K562 (cell line): ENCODE data around the gene MTFMT. TPM values are rescaled to one million over a fixed set of nuclear protein-coding genes. Genes with fewer than 3 reads are reported as not detected.

Source experiments
- ATAC-seq: fragments of 200-7000 bp; cut with Tn5 transposase; 3 replicates; pipeline ENCODE4 v1.9.1; 2020; ENCODE audit warnings: moderate library complexity
- BruUV-seq: library from RNA; stranded (reverse); fragments of 400-500 nt; replicated peaks from 2 replicates; lab custom pipeline; 2021; lab: Mats Ljungman, UMichigan
- CTCF ChIA-PET: fragments of 300-600 bp; formaldehyde crosslinking; extraction: SDS; loops from one replicate; lab custom pipeline; 2021; ENCODE audit warnings: low intra/inter-chr PET ratio; lab: Yijun Ruan, JAX
- POLR2A ChIA-PET: fragments of 300-600, 350-650 bp; sonication (Branson Sonifier 250); formaldehyde crosslinking; extraction: SDS; loops from one replicate; lab custom pipeline; 2021; ENCODE audit warnings: antibody characterized with exemption, inconsistent platforms; lab: Yijun Ruan, JAX
- DNase-seq, 4 experiments: peaks; one replicate each; pipeline versions ENCODE4 v3.0.0 to v3.0.0-alpha.2; 2011 to 2018; ENCODE audit warnings: low spot score in 3 of 4, mixed read lengths in 3 of 4; ENCODE audit errors: extremely low read depth in 1 of 4
- FAIRE-seq: peaks from 2 replicates; lab custom pipeline; 2011; peaks lifted over from hg19 to GRCh38; lab: Jason Lieb, UNC
- H2AFZ ChIP-seq: 2 replicates; pipeline ENCODE4 v1.6.0; 2011; ENCODE audit warnings: low read depth, low read length, control low read depth, inconsistent platforms
- H3K27ac ChIP-seq: fragments of 200-600 bp; 3 replicates; pipeline ENCODE4 v1.8.0; 2011; ENCODE audit warnings: low read depth, mild to moderate bottlenecking, control low read depth, inconsistent platforms, low read length, moderate library complexity, mixed read lengths; ENCODE audit errors: extremely low read depth
- H3K27me3 ChIP-seq, 2 experiments: fragments of 300-600 bp in 1 of 2; 2 replicates in 1 of 2; 3 replicates in 1 of 2; pipeline versions ENCODE4 v1.6.0 to v1.8.0; 2011; ENCODE audit warnings: inconsistent platforms in 2 of 2, low read length in 2 of 2, mild to moderate bottlenecking in 1 of 2, mixed read lengths in 1 of 2, moderate library complexity in 1 of 2; ENCODE audit not compliant: control insufficient read depth in 2 of 2, insufficient read depth in 2 of 2
- H3K36me3 ChIP-seq: fragments of 300-600 bp; 3 replicates; pipeline ENCODE4 v1.8.0; 2011; ENCODE audit warnings: mild to moderate bottlenecking, low read length, inconsistent platforms; ENCODE audit not compliant: control insufficient read depth, insufficient read depth
- H3K4me1 ChIP-seq, 2 experiments: fragments of 200-600 bp in 1 of 2; replicated peaks in 1 of 2; 2 replicates in 1 of 2; 3 replicates in 1 of 2; pipeline versions ENCODE4 v1.5.1 to v1.8.0; 2011; ENCODE audit warnings: inconsistent platforms in 2 of 2, low read length in 2 of 2, mild to moderate bottlenecking in 1 of 2, mixed read lengths in 1 of 2, moderate library complexity in 1 of 2; ENCODE audit not compliant: control insufficient read depth in 2 of 2, insufficient read depth in 2 of 2
- H3K4me2 ChIP-seq: 2 replicates; pipeline ENCODE4 v1.6.1; 2011; ENCODE audit warnings: low read length, control low read depth, inconsistent platforms, mixed read lengths; ENCODE audit not compliant: insufficient read depth
- H3K4me3 ChIP-seq: fragments of 200-600 bp; sonication (generic), shearing (Covaris generic); 2 replicates; pipeline ENCODE4 v1.5.1; 2016; ENCODE audit warnings: control low read depth, inconsistent platforms
- H3K79me2 ChIP-seq: fragments of 200-600 bp; 3 replicates; pipeline ENCODE4 v1.8.0; 2011; ENCODE audit warnings: low read length, inconsistent platforms; ENCODE audit not compliant: control insufficient read depth, insufficient read depth
- H3K9ac ChIP-seq, 2 experiments: 2 replicates each; pipeline versions ENCODE4 v1.6.0 to v1.6.1; 2011; ENCODE audit warnings: low read depth in 2 of 2, low read length in 2 of 2, control low read depth in 1 of 2, inconsistent platforms in 1 of 2, mild to moderate bottlenecking in 1 of 2, mixed read lengths in 1 of 2; ENCODE audit not compliant: insufficient read depth in 1 of 2
- H3K9me1 ChIP-seq: one replicate; pipeline ENCODE4 v1.6.0; 2011; ENCODE audit warnings: inconsistent platforms, mild to moderate bottlenecking, low read length, moderate library complexity; ENCODE audit not compliant: control insufficient read depth, insufficient read depth
- H3K9me3 ChIP-seq: replicated peaks from 2 replicates; pipeline ENCODE4 v1.5.1; 2011; ENCODE audit warnings: low read depth, low read length, inconsistent platforms; ENCODE audit not compliant: control insufficient read depth, insufficient read depth
- H4K20me1 ChIP-seq: replicated peaks from 2 replicates; pipeline ENCODE4 v1.6.1; 2011; ENCODE audit warnings: low read length, inconsistent platforms, mixed read lengths; ENCODE audit not compliant: control insufficient read depth, insufficient read depth
- CBFB ChIP-seq: sonication (generic); formaldehyde crosslinking; IDR thresholded peaks from 2 replicates; pipeline ENCODE4 v1.4.0; 2020; ENCODE audit warnings: mild to moderate bottlenecking, missing genetic modification reagents
- FOXA3 ChIP-seq, 2 experiments: fragments of 450-650 bp in 1 of 2; sonication (generic) in 1 of 2; formaldehyde crosslinking; IDR thresholded peaks in 1 of 2; conservative IDR thresholded peaks in 1 of 2; 2 replicates each; pipeline versions ENCODE4 v1.4.0 to v1.8.0; 2020 to 2022; ENCODE audit warnings: mild to moderate bottlenecking in 2 of 2, missing genetic modification reagents in 1 of 2
- GATAD2A ChIP-seq: fragments of 450-650 bp; IDR thresholded peaks from 2 replicates; pipeline ENCODE4 v1.6.1; 2017
- GTF2A2 ChIP-seq: IDR thresholded peaks from 2 replicates; pipeline ENCODE4 v1.6.1; 2016; ENCODE audit warnings: mild to moderate bottlenecking, missing genetic modification characterization, missing compliant biosample characterization
- LARP7 ChIP-seq: fragments of 450-650 bp; IDR thresholded peaks from 2 replicates; pipeline ENCODE4 v1.6.1; 2016
- PCBP2 ChIP-seq: fragments of 200-400 bp; formaldehyde crosslinking; IDR thresholded peaks from 2 replicates; pipeline ENCODE4 v1.6.1; 2018; ENCODE audit warnings: low read length, low read depth, mild to moderate bottlenecking, moderate library complexity; ENCODE audit not compliant: poor library complexity, severe bottlenecking
- RUNX1 ChIP-seq: sonication (generic); IDR thresholded peaks from 2 replicates; pipeline ENCODE4 v1.6.1; 2016; ENCODE audit warnings: antibody characterized with exemption, low read depth
- SMAD1 ChIP-seq: fragments of 150-350 bp; IDR thresholded peaks from 2 replicates; pipeline ENCODE4 v1.6.1; 2014; ENCODE audit warnings: low read length, low read depth; ENCODE audit not compliant: partially characterized antibody
- WGBS: fragments of 100-300 bp; shearing (Covaris generic); methylation state at CpG from one replicate; pipeline ENCODE4 v1.1.6; 2016; ENCODE audit warnings: low coverage, mixed read lengths; ENCODE audit not compliant: insufficient coverage; ENCODE audit errors: missing lambda C conversion rate; 5-methylcytosine and 5-hydroxymethylcytosine counted together
- in situ Hi-C: fragments of 300-500 bp; cut with MboI; formaldehyde crosslinking; loops from 4 replicates; pipeline ENCODE4 v1.15.0; 2018; ENCODE audit warnings: inconsistent platforms, mixed read lengths
- intact Hi-C: fragments of 100-400 bp; cut with micrococcal nuclease; formaldehyde crosslinking; loops from 2 replicates; pipeline ENCODE4 v1.14.2; 2022
- polyA plus RNA-seq, 8 experiments: library from polyadenylated mRNA; depleted of rRNA in 4 of 8; stranded (reverse) in 5 of 8; unstranded in 3 of 8; fragments of >200 nt; fragmentation: Nextera tagmentation in 2 of 8; fragmentation: Illumina TruSeq in 1 of 8; extraction: Ambion mirVana in 2 of 8; extraction: Trizol in 1 of 8; gene quantifications; 2 replicates each; pipeline versions ENCODE4 v1.2.1 to v1.2.3, GENCODE V29; 2011 to 2014; ENCODE audit warnings: inconsistent platforms in 1 of 8, missing spikeins in 1 of 8
- total RNA-seq, 7 experiments: library from RNA; depleted of rRNA in 6 of 7; stranded (reverse); fragments of >200 nt in 6 of 7; fragmentation: Illumina TruSeq in 2 of 7; extraction: Trizol in 2 of 7; gene quantifications; 2 replicates each; pipeline versions ENCODE4 v1.2.1 to v1.2.3, GENCODE V29; 2011 to 2021; ENCODE audit warnings: low replicate concordance in 1 of 7
- TF ChIP-seq, protein P1 (sequence below): sonication (generic); IDR thresholded peaks from 2 replicates; pipeline ENCODE4 v1.6.1; 2016
- TF ChIP-seq, protein P2 (sequence below): fragments of 450-650 bp; IDR thresholded peaks from 2 replicates; pipeline ENCODE4 v1.6.1; 2016; ENCODE audit warnings: mild to moderate bottlenecking, moderate library complexity

MTFMT gene
- total and polyA plus RNA-seq, 9 of the 15 experiments (the other 6 are each of a cell fraction or from before 2014, with no cell fraction given), result 1.4 to 31.1 (median 16.2) TPM

DNA sequence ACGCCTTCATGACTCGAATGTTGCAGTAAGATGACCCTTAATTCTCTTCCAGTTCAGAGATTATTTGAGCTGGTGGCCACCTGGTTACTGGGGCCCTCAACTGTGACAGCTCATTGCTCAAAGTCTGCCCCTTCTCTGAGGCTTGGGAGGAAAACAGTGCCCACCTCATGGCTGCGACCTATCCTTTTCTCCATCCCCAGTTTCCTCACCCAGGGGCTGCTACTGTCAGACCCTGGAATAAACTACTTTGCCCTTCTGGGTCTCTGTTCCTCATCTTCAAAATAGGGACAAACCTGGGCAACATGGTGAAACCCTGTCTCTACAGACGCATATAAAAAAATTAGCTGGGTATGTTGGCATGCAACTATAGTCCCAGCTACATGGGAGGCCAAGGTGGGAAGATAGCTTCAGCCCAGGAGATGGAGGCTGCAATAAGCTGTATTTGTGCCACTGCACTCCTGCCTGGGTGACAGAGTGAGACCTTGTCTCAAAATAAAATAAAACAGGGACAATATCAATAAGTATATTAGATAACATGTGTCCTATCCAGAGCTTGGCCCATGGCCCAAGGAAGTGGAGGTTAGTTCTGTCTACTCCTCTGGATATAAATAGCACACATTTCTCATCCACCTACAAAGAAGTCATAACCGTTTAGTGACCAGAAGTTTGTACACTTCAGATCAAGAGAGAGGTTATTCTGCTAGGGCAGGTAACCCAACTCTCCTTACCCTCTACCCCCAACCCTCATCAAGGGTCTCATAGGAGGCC lies 40.5 kb upstream of the MTFMT start:
- Histone ChIP-seq H2AFZ (no peak overlapping the region), H3K9me3 (no peaks in the 10 kb centered on the region), H3K4me2 (no peak overlapping the region), H3K79me2 (no peaks in the 10 kb centered on the region), H3K27me3 (peaks cover 13 to 44% of the 10 kb centered on the region in 2 experiments), H3K27ac (no peak overlapping the region), H4K20me1 (0 out of 2 replicates have a peak, but pooled peaks cover 3% of the 10 kb centered on the region), H3K36me3 (no peaks in the 10 kb centered on the region), H3K9ac (no peak overlapping the region), H3K9me1 (no peaks in the 10 kb centered on the region), H3K4me1 (peaks cover 0 to 10% of the 10 kb centered on the region in 2 experiments; a peak in 1 of 5 replicates), H3K4me3 (no peak overlapping the region)
- no peak for FAIRE-seq
- no peak for ATAC-seq
- BruUV-seq, result no TSS peak
- in situ Hi-C loops, result no loop called here
- POLR2A ChIA-PET, result interaction anchor here (0.6 to 1.8 kb wide), 3 partner anchors 10 to 14 kb away, joined by 3 to 7 read pairs (median 3); no protein-coding TSS in a partner anchor
- no peak for DNase-seq
- CTCF ChIA-PET, result no interaction called here
- intact Hi-C loops, result no loop called here
- WGBS, result 2% methylated on average over 5 of the region's 5 CpGs
- TF ChIP-seq PCBP2 (no peak), GTF2A2 (tag) (no peak), RUNX1 (no peak), FOXA3 (CRISPR knock-in tag; conservative IDR thresholded peaks at IDR 0.05 in 1 of 2, IDR thresholded peaks at IDR 0.05 in 1 of 2) (no peak), GATAD2A (no peak), CBFB (no peak), SMAD1 (no peak), LARP7 (no peak)
- TF ChIP-seq, protein P1, sequence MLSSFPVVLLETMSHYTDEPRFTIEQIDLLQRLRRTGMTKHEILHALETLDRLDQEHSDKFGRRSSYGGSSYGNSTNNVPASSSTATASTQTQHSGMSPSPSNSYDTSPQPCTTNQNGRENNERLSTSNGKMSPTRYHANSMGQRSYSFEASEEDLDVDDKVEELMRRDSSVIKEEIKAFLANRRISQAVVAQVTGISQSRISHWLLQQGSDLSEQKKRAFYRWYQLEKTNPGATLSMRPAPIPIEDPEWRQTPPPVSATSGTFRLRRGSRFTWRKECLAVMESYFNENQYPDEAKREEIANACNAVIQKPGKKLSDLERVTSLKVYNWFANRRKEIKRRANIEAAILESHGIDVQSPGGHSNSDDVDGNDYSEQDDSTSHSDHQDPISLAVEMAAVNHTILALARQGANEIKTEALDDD, result no peak
- TF ChIP-seq, protein P2, sequence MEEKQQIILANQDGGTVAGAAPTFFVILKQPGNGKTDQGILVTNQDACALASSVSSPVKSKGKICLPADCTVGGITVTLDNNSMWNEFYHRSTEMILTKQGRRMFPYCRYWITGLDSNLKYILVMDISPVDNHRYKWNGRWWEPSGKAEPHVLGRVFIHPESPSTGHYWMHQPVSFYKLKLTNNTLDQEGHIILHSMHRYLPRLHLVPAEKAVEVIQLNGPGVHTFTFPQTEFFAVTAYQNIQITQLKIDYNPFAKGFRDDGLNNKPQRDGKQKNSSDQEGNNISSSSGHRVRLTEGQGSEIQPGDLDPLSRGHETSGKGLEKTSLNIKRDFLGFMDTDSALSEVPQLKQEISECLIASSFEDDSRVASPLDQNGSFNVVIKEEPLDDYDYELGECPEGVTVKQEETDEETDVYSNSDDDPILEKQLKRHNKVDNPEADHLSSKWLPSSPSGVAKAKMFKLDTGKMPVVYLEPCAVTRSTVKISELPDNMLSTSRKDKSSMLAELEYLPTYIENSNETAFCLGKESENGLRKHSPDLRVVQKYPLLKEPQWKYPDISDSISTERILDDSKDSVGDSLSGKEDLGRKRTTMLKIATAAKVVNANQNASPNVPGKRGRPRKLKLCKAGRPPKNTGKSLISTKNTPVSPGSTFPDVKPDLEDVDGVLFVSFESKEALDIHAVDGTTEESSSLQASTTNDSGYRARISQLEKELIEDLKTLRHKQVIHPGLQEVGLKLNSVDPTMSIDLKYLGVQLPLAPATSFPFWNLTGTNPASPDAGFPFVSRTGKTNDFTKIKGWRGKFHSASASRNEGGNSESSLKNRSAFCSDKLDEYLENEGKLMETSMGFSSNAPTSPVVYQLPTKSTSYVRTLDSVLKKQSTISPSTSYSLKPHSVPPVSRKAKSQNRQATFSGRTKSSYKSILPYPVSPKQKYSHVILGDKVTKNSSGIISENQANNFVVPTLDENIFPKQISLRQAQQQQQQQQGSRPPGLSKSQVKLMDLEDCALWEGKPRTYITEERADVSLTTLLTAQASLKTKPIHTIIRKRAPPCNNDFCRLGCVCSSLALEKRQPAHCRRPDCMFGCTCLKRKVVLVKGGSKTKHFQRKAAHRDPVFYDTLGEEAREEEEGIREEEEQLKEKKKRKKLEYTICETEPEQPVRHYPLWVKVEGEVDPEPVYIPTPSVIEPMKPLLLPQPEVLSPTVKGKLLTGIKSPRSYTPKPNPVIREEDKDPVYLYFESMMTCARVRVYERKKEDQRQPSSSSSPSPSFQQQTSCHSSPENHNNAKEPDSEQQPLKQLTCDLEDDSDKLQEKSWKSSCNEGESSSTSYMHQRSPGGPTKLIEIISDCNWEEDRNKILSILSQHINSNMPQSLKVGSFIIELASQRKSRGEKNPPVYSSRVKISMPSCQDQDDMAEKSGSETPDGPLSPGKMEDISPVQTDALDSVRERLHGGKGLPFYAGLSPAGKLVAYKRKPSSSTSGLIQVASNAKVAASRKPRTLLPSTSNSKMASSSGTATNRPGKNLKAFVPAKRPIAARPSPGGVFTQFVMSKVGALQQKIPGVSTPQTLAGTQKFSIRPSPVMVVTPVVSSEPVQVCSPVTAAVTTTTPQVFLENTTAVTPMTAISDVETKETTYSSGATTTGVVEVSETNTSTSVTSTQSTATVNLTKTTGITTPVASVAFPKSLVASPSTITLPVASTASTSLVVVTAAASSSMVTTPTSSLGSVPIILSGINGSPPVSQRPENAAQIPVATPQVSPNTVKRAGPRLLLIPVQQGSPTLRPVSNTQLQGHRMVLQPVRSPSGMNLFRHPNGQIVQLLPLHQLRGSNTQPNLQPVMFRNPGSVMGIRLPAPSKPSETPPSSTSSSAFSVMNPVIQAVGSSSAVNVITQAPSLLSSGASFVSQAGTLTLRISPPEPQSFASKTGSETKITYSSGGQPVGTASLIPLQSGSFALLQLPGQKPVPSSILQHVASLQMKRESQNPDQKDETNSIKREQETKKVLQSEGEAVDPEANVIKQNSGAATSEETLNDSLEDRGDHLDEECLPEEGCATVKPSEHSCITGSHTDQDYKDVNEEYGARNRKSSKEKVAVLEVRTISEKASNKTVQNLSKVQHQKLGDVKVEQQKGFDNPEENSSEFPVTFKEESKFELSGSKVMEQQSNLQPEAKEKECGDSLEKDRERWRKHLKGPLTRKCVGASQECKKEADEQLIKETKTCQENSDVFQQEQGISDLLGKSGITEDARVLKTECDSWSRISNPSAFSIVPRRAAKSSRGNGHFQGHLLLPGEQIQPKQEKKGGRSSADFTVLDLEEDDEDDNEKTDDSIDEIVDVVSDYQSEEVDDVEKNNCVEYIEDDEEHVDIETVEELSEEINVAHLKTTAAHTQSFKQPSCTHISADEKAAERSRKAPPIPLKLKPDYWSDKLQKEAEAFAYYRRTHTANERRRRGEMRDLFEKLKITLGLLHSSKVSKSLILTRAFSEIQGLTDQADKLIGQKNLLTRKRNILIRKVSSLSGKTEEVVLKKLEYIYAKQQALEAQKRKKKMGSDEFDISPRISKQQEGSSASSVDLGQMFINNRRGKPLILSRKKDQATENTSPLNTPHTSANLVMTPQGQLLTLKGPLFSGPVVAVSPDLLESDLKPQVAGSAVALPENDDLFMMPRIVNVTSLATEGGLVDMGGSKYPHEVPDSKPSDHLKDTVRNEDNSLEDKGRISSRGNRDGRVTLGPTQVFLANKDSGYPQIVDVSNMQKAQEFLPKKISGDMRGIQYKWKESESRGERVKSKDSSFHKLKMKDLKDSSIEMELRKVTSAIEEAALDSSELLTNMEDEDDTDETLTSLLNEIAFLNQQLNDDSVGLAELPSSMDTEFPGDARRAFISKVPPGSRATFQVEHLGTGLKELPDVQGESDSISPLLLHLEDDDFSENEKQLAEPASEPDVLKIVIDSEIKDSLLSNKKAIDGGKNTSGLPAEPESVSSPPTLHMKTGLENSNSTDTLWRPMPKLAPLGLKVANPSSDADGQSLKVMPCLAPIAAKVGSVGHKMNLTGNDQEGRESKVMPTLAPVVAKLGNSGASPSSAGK, result no peak
